A549 (cell line): ENCODE measurements around the gene FAM120B. TPM values are rescaled to one million over a fixed set of nuclear protein-coding genes. Genes with fewer than 3 reads are reported as not detected.

Experiments
- ATAC-seq, 2 experiments: fragments of 200-7000 bp in 1 of 2; fragments of >200 bp in 1 of 2; cut with Nextera tagmentation in 1 of 2; cut with Tn5 transposase in 1 of 2; 3 replicates each; pipeline versions ENCODE4 v1.8.0 to v1.9.1; 2018 to 2020; ENCODE audit warnings: mild to moderate bottlenecking in 1 of 2, moderate library complexity in 1 of 2
- CTCF ChIA-PET: fragments of 300-600 bp; sonication (Branson Sonifier 250); formaldehyde crosslinking; extraction: SDS; loops from one replicate; lab custom pipeline; 2021; ENCODE audit warnings: antibody characterized with exemption, inconsistent platforms; lab: Yijun Ruan, JAX
- POLR2A ChIA-PET: fragments of 350-600 bp; formaldehyde crosslinking; extraction: SDS; loops from one replicate; lab custom pipeline; 2021; ENCODE audit warnings: antibody characterized with exemption, inconsistent platforms; lab: Yijun Ruan, JAX
- DNase-seq, 2 experiments: peaks; one replicate each; pipeline versions ENCODE4 v3.0.0 to v3.0.0-alpha.2; 2011 to 2016; ENCODE audit warnings: low read depth in 1 of 2, low spot score in 1 of 2
- FAIRE-seq: peaks from 2 replicates; lab custom pipeline; 2011; peaks lifted over from hg19 to GRCh38; lab: Jason Lieb, UNC
- H3K27ac ChIP-seq, 2 experiments: fragments of >200 bp; sonication (Bioruptor Twin); formaldehyde crosslinking; 3 replicates each; pipeline ENCODE4 v1.5.1; 2016 to 2017
- H3K4me1 ChIP-seq: fragments of >200 bp; sonication (Bioruptor Twin); formaldehyde crosslinking; 3 replicates; pipeline ENCODE4 v1.6.1; 2016
- H3K4me2 ChIP-seq: fragments of >200 bp; sonication (Bioruptor Twin); formaldehyde crosslinking; 3 replicates; pipeline ENCODE4 v1.6.1; 2016
- H3K4me3 ChIP-seq: fragments of >200 bp; sonication (Bioruptor Twin); formaldehyde crosslinking; 3 replicates; pipeline ENCODE4 v1.5.1; 2016
- H3K9me3 ChIP-seq: fragments of >200 bp; sonication (Bioruptor Twin); formaldehyde crosslinking; 3 replicates; pipeline ENCODE4 v1.6.1; 2016
- BCL3 ChIP-seq: fragments of >200 bp; sonication (Bioruptor Twin); formaldehyde crosslinking; IDR thresholded peaks from 3 replicates; pipeline ENCODE4 v1.6.1; 2016
- CBX8 ChIP-seq: fragments of 200-600 bp; sonication (generic); IDR thresholded peaks from 2 replicates; pipeline ENCODE4 v1.6.1; 2016
- CEBPB ChIP-seq, 2 experiments: fragments of >200 bp in 1 of 2; sonication (Bioruptor Twin) in 1 of 2; formaldehyde crosslinking in 1 of 2; IDR thresholded peaks; 2 replicates each; pipeline ENCODE4 v1.6.1; 2012 to 2016
- CHD2 ChIP-seq: fragments of 150-350 bp; IDR thresholded peaks from 2 replicates; pipeline ENCODE4 v1.6.1; 2014; ENCODE audit warnings: low read length; ENCODE audit not compliant: partially characterized antibody
- CHD4 ChIP-seq: fragments of 200-600 bp; sonication (generic); IDR thresholded peaks from 2 replicates; pipeline ENCODE4 v1.6.1; 2016; ENCODE audit warnings: antibody characterized with exemption, mild to moderate bottlenecking, borderline replicate concordance
- CTCF ChIP-seq: fragments of >200 bp; sonication (Bioruptor Twin); formaldehyde crosslinking; IDR thresholded peaks from 3 replicates; pipeline ENCODE4 v1.5.1; 2016
- EHMT2 ChIP-seq: fragments of 200-600 bp; sonication (generic); IDR thresholded peaks from 2 replicates; pipeline ENCODE4 v1.6.1; 2016; ENCODE audit warnings: antibody characterized with exemption, low read depth, mild to moderate bottlenecking, moderate library complexity
- FOSB ChIP-seq: fragments of 250-450 bp; sonication (Bioruptor Pico); IDR thresholded peaks from 2 replicates; pipeline ENCODE4 v1.5.0; 2020; ENCODE audit warnings: mild to moderate bottlenecking, moderate library complexity
- HEYL ChIP-seq: fragments of 250-450 bp; sonication (Bioruptor Pico); IDR thresholded peaks from 2 replicates; pipeline ENCODE4 v1.8.0; 2021; ENCODE audit warnings: mild to moderate bottlenecking, moderate library complexity
- HOXB5 ChIP-seq: fragments of 250-450 bp; sonication (Bioruptor Pico); IDR thresholded peaks from 2 replicates; pipeline ENCODE4 v1.5.0; 2020; ENCODE audit warnings: mild to moderate bottlenecking, moderate library complexity
- JUN ChIP-seq, 2 experiments: fragments of >200 bp; sonication (Bioruptor Twin); formaldehyde crosslinking; IDR thresholded peaks; 2 replicates in 1 of 2; 3 replicates in 1 of 2; pipeline ENCODE4 v1.6.1; 2016 to 2017
- MAX ChIP-seq: IDR thresholded peaks from 2 replicates; pipeline ENCODE4 v1.6.1; 2012
- POLR2AphosphoS2 ChIP-seq: conservative IDR thresholded peaks from 2 replicates; pipeline ENCODE4 v1.6.1; 2012; ENCODE audit warnings: low read length, improper control_type of control experiment, inconsistent platforms
- RNF2 ChIP-seq: fragments of 200-600 bp; sonication (generic); IDR thresholded peaks from 2 replicates; pipeline ENCODE4 v1.6.1; 2016; ENCODE audit warnings: low read depth, mild to moderate bottlenecking, antibody characterized with exemption, moderate library complexity, borderline replicate concordance
- SMC3 ChIP-seq: fragments of >200 bp; sonication (Bioruptor Twin); formaldehyde crosslinking; IDR thresholded peaks from 3 replicates; pipeline ENCODE4 v1.6.1; 2018; ENCODE audit warnings: inconsistent platforms
- TP53 ChIP-seq: fragments of 250-450 bp; sonication (Bioruptor Pico); IDR thresholded peaks from 2 replicates; pipeline ENCODE4 v1.5.0; 2021; ENCODE audit warnings: mild to moderate bottlenecking, moderate library complexity
- ZC3H11A ChIP-seq: fragments of 450-650 bp; IDR thresholded peaks from 2 replicates; pipeline ENCODE4 v1.6.1; 2014; ENCODE audit warnings: antibody characterized with exemption, mild to moderate bottlenecking
- ZFP36 ChIP-seq: fragments of 450-650 bp; IDR thresholded peaks from 2 replicates; pipeline ENCODE4 v1.6.1; 2014; ENCODE audit warnings: borderline replicate concordance; ENCODE audit not compliant: partially characterized antibody
- ZNF302 ChIP-seq: fragments of 250-450 bp; sonication (Bioruptor Pico); IDR thresholded peaks from 2 replicates; pipeline ENCODE4 v1.9.0; 2021; ENCODE audit warnings: inconsistent platforms, mild to moderate bottlenecking, moderate library complexity
- ZSCAN20 ChIP-seq: fragments of 250-450 bp; sonication (Bioruptor Pico); IDR thresholded peaks from 2 replicates; pipeline ENCODE4 v1.8.0; 2022; ENCODE audit warnings: mild to moderate bottlenecking, moderate library complexity
- WGBS: methylation state at CpG from one replicate; pipeline ENCODE4 v1.1.6; 2017; ENCODE audit errors: missing lambda C conversion rate; 5-methylcytosine and 5-hydroxymethylcytosine counted together
- polyA plus RNA-seq, 4 experiments: library from polyadenylated mRNA; depleted of rRNA in 3 of 4; stranded (reverse); fragments of >200 nt; fragmentation: RNase III in 1 of 4; extraction: RNeasy Plus Mini Kit Qiagen cat#74134 plus additional on column Dnase treatment in 1 of 4; gene quantifications; 2 replicates in 3 of 4; 3 replicates in 1 of 4; pipeline ENCODE4 v1.2.3, GENCODE V29; 2011 to 2017

FAM120B gene
- polyA plus RNA-seq, 2 of the 4 experiments (the other 2 are of a cell fraction): 7.0 to 7.7 TPM

GRCh38 chr6:170294813-170295509 lies 11.6 kb upstream of the FAM120B start:
- CTCF ChIA-PET: interaction anchor here (0.7 to 2.8 kb wide), 3 partner anchors 461 to 1403 kb away, joined by 3 to 9 read pairs (median 3); no protein-coding TSS in a partner anchor
- Histone ChIP-seq H3K27ac (peak overlapping the region in 1 of 2 experiments; percentile 71; a peak in 3 of 6 replicates), H3K9me3 (no peaks in the 10 kb centered on the region), H3K4me1 (peaks cover 19% of the 10 kb centered on the region; the same call in 2 of the 3 replicates), H3K4me2 (peak overlapping the region; percentile 100), H3K4me3 (peak overlapping the region; percentile 53)
- FAIRE-seq: no peak
- ATAC-seq: peak in 1 of 2 experiments; percentile 15; a peak in 3 of 6 replicates
- TF ChIP-seq EHMT2 (no peak), RNF2 (no peak; the same call in 1 of the 2 replicates), BCL3 (no peak), CTCF (no peak), FOSB (CRISPR knock-in tag) (no peak), CEBPB (IDR thresholded peaks at IDR 0.05) (no peak), CHD4 (no peak), ZFP36 (no peak), POLR2AphosphoS2 (no peak)
- DNase-seq: no peak
- POLR2A ChIA-PET: interaction anchor here (1.2 kb wide), 1 partner anchor 12 kb away, joined by 3 read pairs; the partner anchor contains the start of gene FAM120B
- 38% methylated on average over 29 of the region's 30 CpGs for WGBS

- Histone ChIP-seq H3K4me3 (peak overlapping the region; percentile 53), H3K4me1 (peaks cover 19% of the 10 kb centered on the region; the same call in 2 of the 3 replicates)
- ATAC-seq (peak in 1 of 2 experiments; percentile 52; a peak in 3 of 6 replicates), FAIRE-seq (no peak)
- TF ChIP-seq SMC3: no peak
- no peak for TF ChIP-seq TP53 (CRISPR knock-in tag)
- TF ChIP-seq HOXB5 (CRISPR knock-in tag): no peak
- TF ChIP-seq ZC3H11A: no peak
- peak; percentile 28 for TF ChIP-seq CHD2
- peak; percentile 54; the same call in 1 of the 2 replicates for TF ChIP-seq CBX8
- TF ChIP-seq ZFP36: peak; percentile 74
- no peak for TF ChIP-seq HEYL (CRISPR knock-in tag)
- TF ChIP-seq ZSCAN20 (CRISPR knock-in tag): no peak
- peak; percentile 94; the same call in 1 of the 2 replicates for TF ChIP-seq RNF2
- TF ChIP-seq MAX: peak; percentile 55; the same call in 1 of the 2 replicates
- TF ChIP-seq ZNF302: no peak
- no peak for TF ChIP-seq JUN (IDR thresholded peaks at IDR 0.05)
- TF ChIP-seq, all 56 proteins: peak for 5
- POLR2A ChIA-PET: interaction anchor here (1.2 kb wide), 1 partner anchor 11 kb away, joined by 3 read pairs; the partner anchor contains the start of gene FAM120B
- 0% methylated on average over 8 of the region's 109 CpGs for WGBS
- H3K4me2 ChIP-seq: peak overlapping the region; percentile 100
- H3K9me3 ChIP-seq: 0 out of 3 replicates have a peak, but pooled peaks cover under 1% of the 10 kb centered on the region
- H3K27ac ChIP-seq: peak overlapping the region; percentile 24 to 71; a peak in 4 of 6 replicates
- no peak for DNase-seq
- CTCF ChIA-PET: interaction anchor here (0.7 to 2.8 kb wide), 2 partner anchors 128 to 464 kb away, joined by 3 to 9 read pairs; no protein-coding TSS in a partner anchor
Observed at GRCh38 chr6:170295510-170296422, 10.8 kb upstream of the FAM120B start.
